NCI-H2029 (cell line): ENCODE measurements around the gene PNP.
A peak's percentile ranks its signal among the peaks of the same experiment; 100 is the strongest.

Experiments
- DNase-seq: peaks from one replicate; lab custom pipeline; 2025; lab: John Stamatoyannopoulos, UW

PNP gene

DNA sequence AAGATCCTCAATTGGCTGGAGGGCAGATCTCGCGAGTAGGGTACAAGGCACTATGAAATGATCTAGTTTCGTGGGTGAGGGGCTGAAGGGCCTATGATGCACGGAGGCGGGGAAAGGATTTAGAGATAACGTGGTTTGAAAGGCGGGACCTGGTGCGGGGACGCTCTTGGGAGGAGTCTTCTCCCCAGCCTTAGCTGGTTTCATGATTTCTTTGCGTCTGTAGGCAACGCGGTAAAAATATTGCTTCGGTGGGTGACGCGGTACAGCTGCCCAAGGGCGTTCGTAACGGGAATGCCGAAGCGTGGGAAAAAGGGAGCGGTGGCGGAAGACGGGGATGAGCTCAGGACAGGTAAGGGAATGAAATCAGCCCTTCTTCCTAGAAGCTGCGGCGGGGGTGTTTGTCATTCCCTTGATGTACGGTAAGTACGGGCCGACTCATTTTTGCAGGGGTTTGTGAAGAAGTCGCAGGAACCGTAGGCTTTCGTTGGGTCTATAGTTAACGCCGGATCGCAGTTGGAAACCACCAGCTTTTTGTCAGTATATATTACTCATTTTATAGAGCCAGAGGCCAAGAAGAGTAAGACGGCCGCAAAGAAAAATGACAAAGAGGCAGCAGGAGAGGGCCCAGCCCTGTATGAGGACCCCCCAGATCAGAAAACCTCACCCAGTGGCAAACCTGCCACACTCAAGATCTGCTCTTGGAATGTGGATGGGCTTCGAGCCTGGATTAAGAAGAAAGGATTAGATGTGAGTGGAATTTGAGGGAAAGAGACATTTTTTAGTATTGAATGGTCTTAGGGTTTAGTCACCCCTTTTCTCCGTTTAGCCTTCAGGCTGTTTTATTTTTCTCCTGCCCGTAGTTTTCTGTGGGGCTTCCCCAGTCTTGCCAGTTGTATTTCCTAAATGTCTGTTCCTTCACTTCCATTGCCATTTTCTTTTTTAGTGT lies 13.6 kb upstream of the PNP start:
- peak; percentile 86 for DNase-seq

DNA sequence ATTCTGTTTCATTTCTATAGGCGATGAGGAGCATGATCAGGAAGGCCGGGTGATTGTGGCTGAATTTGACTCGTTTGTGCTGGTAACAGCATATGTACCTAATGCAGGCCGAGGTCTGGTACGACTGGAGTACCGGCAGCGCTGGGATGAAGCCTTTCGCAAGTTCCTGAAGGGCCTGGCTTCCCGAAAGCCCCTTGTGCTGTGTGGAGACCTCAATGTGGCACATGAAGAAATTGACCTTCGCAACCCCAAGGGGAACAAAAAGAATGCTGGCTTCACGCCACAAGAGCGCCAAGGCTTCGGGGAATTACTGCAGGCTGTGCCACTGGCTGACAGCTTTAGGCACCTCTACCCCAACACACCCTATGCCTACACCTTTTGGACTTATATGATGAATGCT lies 12.2 kb upstream of the PNP start:
- DNase-seq: no peak

DNA sequence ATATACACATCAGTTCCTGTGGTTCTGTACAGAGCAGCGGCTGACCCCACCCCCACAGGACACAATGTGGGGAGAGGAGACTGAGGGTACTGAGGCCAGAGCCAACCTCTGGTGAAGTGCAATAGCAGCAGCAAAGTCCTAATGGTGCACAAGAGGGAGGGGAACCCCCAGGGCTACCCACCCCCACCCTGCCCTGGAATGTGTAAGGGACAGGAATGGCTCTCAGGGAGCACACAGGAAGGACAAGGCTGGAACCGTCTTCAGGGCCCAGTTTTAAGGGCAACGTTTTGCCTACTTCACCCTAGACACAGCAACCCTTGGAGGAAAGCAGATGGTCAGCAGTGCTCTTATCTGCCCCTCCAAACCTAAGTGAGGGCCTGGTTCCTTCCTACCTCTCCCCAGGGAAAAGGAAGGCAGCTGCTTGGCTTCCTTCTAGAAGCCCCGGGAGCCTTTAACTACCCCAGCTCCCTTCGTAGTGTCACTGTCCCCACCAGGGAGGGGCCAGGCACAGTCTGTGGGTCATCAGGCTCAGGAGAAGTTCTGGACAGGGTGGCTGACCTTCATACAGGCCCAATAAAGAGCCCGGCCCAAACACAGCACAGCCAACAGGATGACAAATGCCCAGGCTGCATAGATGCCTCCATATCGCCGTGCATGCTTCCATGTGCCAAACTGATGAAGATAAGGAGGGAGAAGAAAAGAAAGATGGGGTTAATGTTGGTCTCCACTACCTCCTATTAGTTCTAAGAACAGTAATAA lies 11.0 kb upstream of the PNP start:
- no peak for DNase-seq

DNA sequence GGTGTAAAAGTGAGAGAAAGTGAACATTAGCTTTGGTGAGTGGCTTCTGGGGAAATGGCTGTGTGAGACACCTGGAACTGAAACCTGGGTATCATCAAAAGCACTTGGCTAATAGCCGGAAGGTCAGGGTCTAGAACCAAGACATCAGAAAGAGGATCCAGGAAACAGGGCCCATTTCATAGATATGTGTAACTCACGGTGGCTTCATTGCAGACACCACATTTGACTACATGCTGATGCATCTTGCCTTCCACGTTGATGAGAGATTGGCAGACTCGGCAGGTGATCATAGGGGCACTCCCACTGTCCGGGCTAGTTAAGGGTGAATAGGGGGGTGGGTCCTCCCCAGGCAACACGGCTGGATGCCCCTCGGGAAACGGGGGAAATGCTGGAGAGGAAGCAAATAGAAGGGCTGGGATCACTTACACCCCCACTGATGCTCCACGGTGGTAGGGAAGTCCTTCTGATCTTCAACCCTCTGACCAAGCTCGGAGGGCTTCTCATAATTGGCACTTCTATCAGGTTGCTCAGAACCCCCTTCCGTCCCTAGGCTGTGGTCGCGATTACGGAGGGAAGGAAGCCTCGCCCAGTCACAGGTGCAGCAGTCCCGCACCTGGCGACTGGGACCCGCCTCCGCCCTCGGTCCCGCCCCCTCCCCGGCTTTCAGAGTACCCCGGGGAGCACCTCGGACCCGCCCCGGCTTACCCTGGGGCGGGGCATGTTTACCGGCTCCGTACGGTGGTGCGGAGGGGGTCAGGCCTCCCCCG lies 8.6 kb upstream of the PNP start:
- peak; percentile 49 for DNase-seq

DNA sequence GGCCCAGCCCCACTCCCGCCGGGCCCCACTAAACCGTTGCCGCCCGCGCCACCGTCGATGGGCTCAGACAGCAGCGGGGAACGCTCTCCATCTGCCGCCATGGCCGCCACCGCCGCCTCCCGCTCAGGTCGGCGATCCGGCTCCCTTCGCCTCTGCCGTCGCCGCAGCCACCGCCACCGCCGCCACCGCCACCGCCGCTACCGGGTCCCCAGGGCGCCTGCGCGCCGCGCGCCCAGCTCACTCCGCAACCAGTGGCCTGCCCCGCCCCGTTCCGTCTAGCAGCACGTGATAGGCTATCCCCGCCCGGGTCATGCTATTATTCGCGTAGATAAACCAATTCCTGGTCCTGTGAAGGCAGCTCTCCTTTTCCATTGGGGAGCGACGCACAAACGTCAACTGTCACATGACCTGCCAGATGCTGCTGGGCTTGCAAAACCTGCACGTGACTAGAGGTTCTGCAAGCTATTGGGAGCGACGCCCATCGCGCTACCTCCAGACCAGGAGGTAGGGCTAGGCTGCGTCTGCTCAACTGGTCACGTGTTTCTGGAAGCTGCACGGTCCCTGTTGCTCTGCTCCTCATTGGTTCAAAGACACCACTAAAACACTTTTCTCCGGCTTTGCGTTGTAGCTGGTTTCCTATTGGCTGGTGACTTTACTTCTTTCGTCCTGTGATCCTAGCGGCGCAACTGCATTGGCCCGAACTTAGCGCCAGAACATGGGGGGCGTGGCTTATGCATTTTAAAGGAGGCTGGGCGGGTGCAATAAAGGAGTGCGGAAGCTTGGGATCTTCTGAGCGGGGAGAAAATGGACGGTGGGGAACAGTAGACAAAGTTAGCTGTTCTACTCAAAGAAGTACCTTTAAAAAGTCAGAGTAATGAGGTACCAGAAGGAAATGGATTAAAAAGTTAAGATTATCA lies 7.7 kb upstream of the PNP start, which contains the start of gene PIP4P1:
Gene PIP4P1, minus strand, starts transcription at position 210 of the 917 bp plus-strand sequence. Its CDS starts 109 bp downstream, at position 101.
- peak; percentile 100 for DNase-seq

DNA sequence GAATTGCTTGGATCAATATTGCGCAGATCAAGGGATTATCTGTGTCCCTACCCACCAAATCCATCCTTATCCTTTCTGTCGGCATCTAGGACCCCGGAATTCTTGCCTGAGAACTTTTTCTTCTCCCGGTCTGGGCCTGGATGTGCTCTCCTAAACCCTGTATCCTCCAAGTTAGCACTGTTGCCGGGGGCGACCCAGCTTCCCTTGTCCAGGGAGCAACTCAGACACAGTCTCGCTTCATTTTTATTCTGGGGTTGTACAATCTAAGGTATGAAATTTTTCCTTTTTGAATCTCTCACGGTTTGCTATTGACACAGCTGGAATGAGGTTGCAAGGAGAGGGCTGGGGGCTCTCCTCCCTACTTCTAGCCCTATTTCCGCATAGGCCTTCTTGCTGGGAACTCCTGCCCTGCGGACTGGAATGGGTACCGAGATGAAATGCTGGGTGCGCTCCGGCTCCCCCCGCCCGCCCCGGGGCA lies 403 bp upstream of the PNP start:
- DNase-seq: peak; percentile 33

DNA sequence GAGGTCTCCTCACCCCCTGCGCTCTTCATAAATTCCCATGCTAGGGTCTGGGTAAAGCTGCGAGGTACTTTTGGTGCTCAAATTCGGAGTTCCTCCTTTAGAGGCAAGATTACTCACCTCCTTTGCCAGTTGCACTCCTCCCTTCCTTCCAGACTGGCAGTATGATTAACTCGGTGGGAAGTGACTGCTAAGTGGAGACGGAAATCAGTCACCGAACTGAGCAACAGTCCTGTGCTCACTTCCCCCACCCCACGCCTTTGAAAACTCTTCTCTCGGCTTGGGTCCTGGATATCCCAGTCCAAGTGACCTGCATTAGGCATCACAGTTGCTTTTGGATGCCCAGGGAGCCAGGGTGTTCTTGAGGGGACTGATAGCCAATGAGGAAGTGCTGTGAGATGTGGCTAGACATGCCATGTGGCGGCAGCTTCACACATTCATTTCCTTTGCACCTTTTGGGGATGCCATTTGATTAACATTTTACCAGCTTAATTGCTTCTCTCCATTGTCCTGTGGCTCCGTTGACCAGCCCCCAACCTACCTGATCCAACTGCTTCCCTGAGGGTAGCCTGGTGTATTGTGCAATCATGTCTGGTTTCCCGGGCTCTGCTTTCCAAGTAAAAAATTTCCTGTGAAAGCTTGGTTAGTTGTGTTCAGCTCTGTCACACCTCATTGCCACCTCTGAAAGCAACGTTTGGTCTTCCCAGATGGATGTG lies 840 bp downstream of the PNP start:
- peak; percentile 35 for DNase-seq

DNA sequence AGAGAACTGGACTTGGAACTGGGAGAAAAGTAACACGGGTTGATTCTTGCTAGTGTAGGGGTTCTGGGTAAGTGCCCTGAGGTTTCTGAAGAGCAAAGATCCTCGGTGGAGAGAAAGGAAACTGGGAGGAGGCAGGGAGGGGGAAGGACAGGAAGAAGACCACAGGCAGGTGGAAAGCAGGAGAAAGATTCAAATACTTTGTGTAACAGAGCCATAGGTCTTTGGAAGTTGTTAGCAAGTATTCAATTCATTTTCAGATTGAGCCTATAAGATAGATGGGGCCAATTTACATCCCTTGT lies 1.3 kb downstream of the PNP start:
- DNase-seq: no peak

DNA sequence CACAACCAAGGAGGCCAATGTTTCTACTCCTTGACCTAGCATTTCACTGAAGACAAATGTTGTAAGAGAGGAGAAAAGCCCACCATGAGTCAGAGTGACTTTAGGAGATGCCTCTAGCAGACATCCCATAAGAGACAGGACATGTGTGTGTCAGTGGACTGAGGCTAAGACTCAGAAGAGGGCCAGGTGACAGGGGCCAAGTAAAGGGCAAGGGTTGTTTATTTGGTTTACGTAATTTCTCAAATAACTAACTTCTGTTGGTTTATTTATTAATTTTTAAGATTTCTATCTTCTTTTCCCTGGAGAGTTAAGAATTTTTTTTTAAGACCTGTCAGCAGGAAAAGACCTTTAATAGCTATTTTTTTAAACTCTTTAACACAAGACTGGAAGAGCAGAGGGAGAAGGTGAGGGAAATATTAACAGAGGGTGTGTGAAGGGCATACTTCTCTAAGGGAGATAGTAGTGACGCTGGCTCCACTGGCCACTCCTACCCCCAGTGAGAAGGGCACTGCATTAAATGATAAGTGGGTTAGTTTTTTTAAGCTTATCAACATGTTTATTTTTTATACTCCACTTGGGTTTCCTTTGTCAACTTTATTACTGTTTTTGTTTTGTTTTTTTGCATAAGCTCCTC lies 3.4 kb downstream of the PNP start:
- DNase-seq: no peak

DNA sequence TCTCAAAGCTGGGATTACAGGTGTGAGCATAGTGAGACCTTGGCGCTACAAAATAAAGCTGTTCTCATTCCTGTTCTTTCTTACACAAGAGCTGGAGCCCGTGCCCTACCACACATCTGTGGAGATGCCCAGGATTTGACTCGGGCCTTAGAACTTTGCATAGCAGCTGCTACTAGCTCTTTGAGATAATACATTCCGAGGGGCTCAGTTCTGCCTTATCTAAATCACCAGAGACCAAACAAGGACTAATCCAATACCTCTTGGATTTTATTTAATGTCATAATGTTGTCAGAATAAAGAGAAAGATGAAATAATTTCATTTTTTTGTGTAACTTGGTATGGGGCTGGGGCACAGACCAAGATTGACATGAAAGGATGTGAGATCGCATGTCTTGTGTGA lies 7.6 kb downstream of the PNP start:
- DNase-seq: no peak

DNA sequence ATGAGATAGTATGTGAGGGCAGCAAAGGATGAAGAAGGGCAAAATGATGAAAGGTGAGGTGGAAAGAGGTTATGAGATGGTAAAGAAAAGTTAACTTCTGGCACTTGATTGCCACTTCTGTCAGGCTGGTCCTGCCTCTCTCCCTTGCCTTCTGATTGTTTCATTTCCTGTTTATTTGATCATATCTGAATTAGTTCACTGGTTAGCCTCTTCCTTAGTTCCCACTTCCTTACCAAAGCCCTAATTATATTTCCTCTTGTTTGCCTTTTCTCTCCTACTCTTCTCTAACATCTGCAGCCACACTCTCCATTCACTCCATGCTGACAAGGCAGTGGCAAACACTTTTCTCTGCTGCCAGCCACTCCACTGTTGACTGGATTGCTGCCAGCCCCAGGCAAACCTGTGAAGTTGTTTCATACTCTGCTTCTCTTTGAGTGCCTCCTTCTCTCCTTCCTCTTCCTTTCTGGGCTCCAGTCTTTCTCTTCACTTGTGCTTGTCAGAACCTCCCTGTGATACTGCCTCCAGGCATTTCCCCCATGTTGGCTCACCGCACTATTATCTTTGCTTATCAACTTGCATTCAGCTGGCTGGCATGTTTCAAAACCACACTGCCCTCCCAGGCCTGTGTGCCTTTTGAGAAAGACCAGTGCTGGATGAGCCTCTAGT lies 8.1 kb downstream of the PNP start:
- DNase-seq: peak; percentile 62

DNA sequence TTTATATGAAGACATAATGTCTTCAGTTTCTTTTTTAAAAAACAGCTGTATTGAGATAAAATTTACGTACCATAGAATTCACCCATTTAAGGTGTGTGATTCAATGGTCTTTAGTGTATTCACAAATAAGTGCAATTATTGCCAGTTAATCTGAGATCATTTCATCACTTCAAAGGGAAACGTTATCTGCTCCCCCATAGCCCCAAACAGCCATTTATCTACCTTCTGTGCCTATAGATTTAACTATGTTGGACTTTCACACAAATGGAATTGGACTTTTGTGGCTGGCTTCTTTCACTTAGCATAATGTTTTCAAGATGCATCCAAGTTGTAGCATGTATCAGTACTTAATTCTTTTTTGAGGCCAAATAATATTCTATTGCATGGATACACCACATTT lies 9.7 kb downstream of the PNP start:
- no peak for DNase-seq

DNA sequence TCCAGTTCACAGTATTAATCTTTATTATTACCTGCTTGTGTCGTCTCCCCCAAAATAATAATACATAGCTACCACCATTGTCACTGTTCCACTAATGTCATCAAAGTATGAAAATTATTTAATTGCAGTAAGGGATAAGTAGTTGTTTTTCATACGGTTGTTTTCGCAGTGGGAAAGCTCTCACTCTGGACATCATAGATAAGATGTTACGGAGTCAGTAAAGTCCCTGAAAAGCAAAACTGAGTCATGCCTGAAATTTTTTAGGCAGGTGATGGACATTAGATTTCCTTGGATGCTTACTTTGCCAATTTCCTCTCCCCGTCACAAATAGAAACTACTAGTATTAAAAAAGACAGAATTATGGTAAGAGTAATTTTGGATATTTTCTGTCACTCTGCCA lies 13.2 kb downstream of the PNP start:
- no peak for DNase-seq

DNA sequence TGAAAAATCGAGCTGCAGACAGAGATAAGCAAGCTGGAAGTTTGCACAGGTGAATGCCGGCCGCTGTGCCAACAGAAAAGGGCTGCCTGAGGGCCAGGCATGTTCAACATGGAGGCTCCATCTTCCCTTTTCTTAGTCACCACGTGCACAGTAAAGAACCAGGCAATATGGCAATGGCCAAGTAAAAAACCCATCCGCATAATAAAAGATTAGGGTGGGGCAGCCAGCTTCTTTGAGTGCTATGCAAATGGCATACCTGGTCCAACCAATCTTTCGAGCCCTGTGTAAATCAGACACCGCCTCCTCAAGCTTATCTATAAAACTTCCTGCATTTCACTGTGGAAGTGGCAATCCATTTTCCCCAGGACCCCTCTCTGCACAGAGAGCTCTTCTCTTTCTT lies 16.7 kb downstream of the PNP start:
- no peak for DNase-seq

DNA sequence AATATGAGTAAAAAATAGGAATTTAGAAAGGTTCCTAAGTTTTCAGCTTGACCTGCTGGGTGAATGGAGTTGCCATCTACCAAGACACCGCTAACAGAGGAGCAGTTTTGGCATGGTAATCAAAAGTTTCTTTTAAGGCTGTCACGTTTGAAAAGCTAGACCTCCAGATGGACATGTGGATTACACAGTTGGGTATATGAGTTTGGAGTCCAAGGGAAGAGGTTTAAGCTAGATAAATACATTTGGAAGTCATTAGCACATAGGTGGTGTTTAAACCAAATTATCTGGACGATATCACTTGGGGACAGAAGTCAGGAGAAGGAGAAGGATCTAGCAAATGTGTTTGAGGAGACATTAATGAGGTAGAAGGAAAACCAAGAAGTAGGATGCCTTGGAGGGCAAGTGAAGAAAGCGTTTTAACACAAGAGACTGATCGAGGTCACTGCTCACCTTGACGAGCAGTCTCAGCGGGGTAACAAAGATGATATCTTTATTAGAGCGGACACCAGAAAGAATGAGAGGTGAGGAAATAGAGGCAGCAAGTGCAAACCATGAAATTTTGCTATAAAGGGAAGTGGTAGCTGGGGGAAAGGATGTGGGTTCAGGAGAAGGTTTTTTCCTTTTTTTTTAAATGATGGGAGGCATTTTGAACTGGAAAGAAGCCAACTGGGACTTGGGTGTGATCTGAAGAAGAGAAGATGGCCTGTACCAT lies 17.6 kb downstream of the PNP start:
- no peak for DNase-seq

DNA sequence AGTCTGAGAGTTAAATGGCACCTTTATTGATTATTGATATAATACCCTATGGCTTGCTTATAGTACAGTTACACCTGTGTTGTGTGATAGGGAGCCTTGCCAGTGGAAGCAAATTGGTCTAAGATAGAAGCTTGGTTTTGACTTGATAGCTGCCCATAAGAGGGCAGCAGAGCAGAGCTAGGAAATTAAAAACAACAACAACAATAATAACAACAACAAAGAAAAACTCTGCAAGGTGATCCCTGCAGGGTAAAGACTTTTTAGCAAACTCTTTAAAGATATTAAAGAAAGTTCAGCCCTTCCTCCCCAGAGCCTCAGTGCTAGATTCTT lies 18.2 kb downstream of the PNP start:
- no peak for DNase-seq

DNA sequence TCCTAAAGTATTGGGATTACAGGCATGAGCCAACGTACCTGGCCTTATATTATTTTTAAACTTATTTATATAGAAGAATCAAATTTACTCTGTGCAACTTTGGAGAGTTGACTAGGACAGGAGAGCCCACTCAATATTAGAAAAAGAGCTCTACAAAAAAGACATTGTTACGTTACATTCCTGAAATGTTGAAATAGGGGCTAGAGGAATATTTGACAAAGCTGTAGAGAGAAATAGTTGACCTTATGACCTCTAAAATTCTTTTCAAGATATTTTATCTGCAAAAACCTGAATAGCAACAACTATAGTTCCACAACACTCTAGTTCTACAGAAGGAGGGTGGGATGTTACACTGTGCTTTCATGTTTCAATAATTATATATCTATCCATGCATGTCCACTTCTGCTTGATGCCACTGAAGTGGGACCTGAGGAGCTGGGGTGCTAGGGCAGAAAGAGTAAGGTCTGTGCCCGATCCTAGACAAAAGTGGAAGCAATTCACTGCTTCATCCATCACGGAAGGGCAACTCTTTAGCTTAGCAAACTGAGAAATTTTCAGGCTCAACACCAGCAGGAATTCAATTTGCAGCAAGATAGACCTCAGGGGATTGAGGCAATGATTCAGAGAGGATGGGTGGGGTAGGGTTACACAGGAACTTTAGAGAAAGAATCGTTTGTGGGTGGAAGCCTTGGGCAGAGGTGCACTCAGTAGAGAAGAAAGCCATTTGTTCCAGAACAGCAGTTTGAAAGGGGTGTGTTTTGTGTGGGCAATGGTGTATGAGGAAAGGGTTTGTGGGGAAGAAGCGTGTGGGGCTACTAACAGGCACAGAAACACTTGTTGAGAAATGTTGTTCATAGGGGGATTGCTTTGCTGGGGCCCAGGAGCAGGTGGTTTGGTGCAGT lies 20.1 kb downstream of the PNP start:
- no peak for DNase-seq

DNA sequence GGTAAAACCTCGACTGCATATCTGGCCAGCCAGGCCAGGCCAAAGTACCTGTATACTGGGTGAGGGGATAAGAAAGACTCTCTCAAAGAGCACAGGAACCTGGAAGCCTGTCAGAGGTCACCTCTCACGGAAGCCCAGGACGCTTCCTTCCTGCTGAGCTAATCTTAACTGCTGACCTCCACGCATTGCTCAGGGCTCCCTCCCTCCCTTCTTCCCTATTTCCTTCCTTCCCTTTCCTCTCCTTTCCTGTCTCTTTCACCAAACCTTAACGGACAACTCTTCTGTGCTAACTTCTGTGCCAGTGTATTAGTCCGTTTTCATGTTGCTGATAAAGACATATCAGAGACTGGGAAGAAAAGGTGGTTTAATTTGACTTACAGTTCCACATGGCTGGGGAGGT lies 21.4 kb downstream of the PNP start:
- no peak for DNase-seq
